Neural progenitor cell (in vitro differentiated cells): Measurements from ENCODE around the gene CETN1. TPM values are rescaled to one million over a fixed set of nuclear protein-coding genes. Genes with fewer than 3 reads are reported as not detected.

ENCODE experiments used
- DNase-seq: peaks from one replicate; pipeline ENCODE4 v3.0.0-alpha.2; 2016; ENCODE audit warnings: low spot score
- H2AFZ ChIP-seq: fragments of 200-600 bp; sonication (generic); replicated peaks from 2 replicates; pipeline ENCODE4 v1.6.1; 2016; ENCODE audit warnings: antibody characterized with exemption
- H3F3A ChIP-seq: fragments of 200-600 bp; sonication (generic); 2 replicates; pipeline ENCODE4 v1.6.1; 2016; ENCODE audit warnings: antibody characterized with exemption, low read depth
- H3K27ac ChIP-seq: fragments of 200-600 bp; sonication (generic); 2 replicates; pipeline ENCODE4 v1.5.1; 2016; ENCODE audit warnings: mild to moderate bottlenecking
- H3K27me3 ChIP-seq: fragments of 200-600 bp; sonication (generic); 2 replicates; pipeline ENCODE4 v1.6.1; 2016; ENCODE audit warnings: mild to moderate bottlenecking, moderate library complexity
- H3K36me3 ChIP-seq: fragments of 200-600 bp; sonication (generic); 2 replicates; pipeline ENCODE4 v1.5.1; 2016
- H3K4me1 ChIP-seq: fragments of 200-600 bp; sonication (generic); 2 replicates; pipeline ENCODE4 v1.6.1; 2016; ENCODE audit warnings: mixed run types
- H3K4me2 ChIP-seq: fragments of 200-600 bp; sonication (generic); 2 replicates; pipeline ENCODE4 v1.6.1; 2016
- H3K4me3 ChIP-seq: fragments of 200-600 bp; sonication (generic); 2 replicates; pipeline ENCODE4 v1.5.1; 2016
- H3K79me2 ChIP-seq: fragments of 200-600 bp; sonication (generic); 2 replicates; pipeline ENCODE4 v1.6.1; 2016; ENCODE audit warnings: low read depth
- H3K9ac ChIP-seq: fragments of 200-600 bp; sonication (generic); 2 replicates; pipeline ENCODE4 v1.6.1; 2016
- H3K9me3 ChIP-seq: fragments of 200-600 bp; sonication (generic); 2 replicates; pipeline ENCODE4 v1.5.1; 2016; ENCODE audit warnings: low read depth
- H4K20me1 ChIP-seq: fragments of 200-600 bp; sonication (generic); 2 replicates; pipeline ENCODE4 v1.6.1; 2016; ENCODE audit warnings: low read depth
- H3K27ac Mint-ChIP-seq: 3 replicates; pipeline ENCODE4 v1.8.0; 2021; ENCODE audit warnings: mixed read lengths
- H3K27me3 Mint-ChIP-seq: 2 replicates; pipeline ENCODE4 v1.8.0; 2022; ENCODE audit warnings: low read depth, mild to moderate bottlenecking, inconsistent platforms, moderate library complexity, mixed read lengths; ENCODE audit not compliant: insufficient read depth
- H3K36me3 Mint-ChIP-seq: 3 replicates; pipeline ENCODE4 v1.8.0; 2021; ENCODE audit warnings: mixed read lengths
- H3K4me1 Mint-ChIP-seq: 3 replicates; pipeline ENCODE4 v1.8.0; 2021; ENCODE audit warnings: mixed read lengths
- H3K4me3 Mint-ChIP-seq: 3 replicates; pipeline ENCODE4 v1.8.0; 2021; ENCODE audit warnings: mild to moderate bottlenecking, moderate library complexity, mixed read lengths
- H3K9me3 Mint-ChIP-seq: 3 replicates; pipeline ENCODE4 v1.8.0; 2020; ENCODE audit warnings: mixed read lengths
- EZH2 ChIP-seq: fragments of 200-600 bp; sonication (generic); IDR thresholded peaks from 2 replicates; pipeline ENCODE4 v1.6.1; 2017; ENCODE audit warnings: antibody characterized with exemption, mild to moderate bottlenecking, moderate library complexity
- EZH2phosphoT487 ChIP-seq: fragments of 200-600 bp; sonication (generic); IDR thresholded peaks from 2 replicates; pipeline ENCODE4 v1.6.1; 2017; ENCODE audit warnings: antibody characterized with exemption
- total RNA-seq: library from RNA; depleted of rRNA; stranded (reverse); fragments of >200 nt; gene quantifications from 2 replicates; pipeline ENCODE4 v1.2.3, GENCODE V29; 2015; ENCODE audit warnings: low replicate concordance
- TF ChIP-seq, protein P1 (sequence below): fragments of 200-600 bp; sonication (generic); IDR thresholded peaks from 2 replicates; pipeline ENCODE4 v1.5.1; 2017; ENCODE audit warnings: antibody characterized with exemption, mild to moderate bottlenecking

Gene CETN1
- total RNA-seq, 1 donor from 2014 or later, result not detected

DNA sequence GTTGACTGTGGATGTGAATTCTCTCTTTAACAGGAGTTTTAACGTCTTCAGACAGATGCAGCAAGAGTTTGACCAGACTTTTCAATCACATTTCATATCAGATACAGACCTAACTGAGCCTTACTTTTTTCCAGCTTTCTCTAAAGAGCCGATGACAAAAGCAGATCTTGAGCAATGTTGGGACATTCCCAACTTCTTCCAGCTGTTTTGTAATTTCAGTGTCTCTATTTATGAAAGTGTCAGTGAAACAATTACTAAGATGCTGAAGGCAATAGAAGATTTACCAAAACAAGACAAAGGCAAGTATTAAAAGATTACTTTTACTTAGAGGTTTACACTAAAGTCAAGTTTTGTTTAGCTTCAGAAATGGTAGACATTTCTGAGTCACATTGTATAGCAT lies 47.1 kb downstream of the CETN1 start:
- Histone ChIP-seq H3K79me2 (no peaks in the 10 kb centered on the region), H3K27ac (no peak overlapping the region), H3K4me1 (no peaks in the 10 kb centered on the region), H4K20me1 (no peaks in the 10 kb centered on the region), H2AFZ (no peak overlapping the region), H3K4me3 (no peak overlapping the region), H3F3A (no peaks in the 10 kb centered on the region), H3K9ac (no peak overlapping the region), H3K36me3 (no peaks in the 10 kb centered on the region), H3K9me3 (no peaks in the 10 kb centered on the region), H3K27me3 (no peaks in the 10 kb centered on the region), H3K4me2 (no peak overlapping the region)
- no peak for DNase-seq
- Mint-ChIP-seq H3K27me3 (peaks cover 4% of the 10 kb centered on the region), H3K4me3 (no peak overlapping the region), H3K9me3 (no peaks in the 10 kb centered on the region), H3K27ac (no peak overlapping the region), H3K4me1 (no peaks in the 10 kb centered on the region), H3K36me3 (no peaks in the 10 kb centered on the region)
- TF ChIP-seq EZH2 (no peak), EZH2phosphoT487 (no peak)
- TF ChIP-seq, protein P1, sequence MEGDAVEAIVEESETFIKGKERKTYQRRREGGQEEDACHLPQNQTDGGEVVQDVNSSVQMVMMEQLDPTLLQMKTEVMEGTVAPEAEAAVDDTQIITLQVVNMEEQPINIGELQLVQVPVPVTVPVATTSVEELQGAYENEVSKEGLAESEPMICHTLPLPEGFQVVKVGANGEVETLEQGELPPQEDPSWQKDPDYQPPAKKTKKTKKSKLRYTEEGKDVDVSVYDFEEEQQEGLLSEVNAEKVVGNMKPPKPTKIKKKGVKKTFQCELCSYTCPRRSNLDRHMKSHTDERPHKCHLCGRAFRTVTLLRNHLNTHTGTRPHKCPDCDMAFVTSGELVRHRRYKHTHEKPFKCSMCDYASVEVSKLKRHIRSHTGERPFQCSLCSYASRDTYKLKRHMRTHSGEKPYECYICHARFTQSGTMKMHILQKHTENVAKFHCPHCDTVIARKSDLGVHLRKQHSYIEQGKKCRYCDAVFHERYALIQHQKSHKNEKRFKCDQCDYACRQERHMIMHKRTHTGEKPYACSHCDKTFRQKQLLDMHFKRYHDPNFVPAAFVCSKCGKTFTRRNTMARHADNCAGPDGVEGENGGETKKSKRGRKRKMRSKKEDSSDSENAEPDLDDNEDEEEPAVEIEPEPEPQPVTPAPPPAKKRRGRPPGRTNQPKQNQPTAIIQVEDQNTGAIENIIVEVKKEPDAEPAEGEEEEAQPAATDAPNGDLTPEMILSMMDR, result no peak

DNA sequence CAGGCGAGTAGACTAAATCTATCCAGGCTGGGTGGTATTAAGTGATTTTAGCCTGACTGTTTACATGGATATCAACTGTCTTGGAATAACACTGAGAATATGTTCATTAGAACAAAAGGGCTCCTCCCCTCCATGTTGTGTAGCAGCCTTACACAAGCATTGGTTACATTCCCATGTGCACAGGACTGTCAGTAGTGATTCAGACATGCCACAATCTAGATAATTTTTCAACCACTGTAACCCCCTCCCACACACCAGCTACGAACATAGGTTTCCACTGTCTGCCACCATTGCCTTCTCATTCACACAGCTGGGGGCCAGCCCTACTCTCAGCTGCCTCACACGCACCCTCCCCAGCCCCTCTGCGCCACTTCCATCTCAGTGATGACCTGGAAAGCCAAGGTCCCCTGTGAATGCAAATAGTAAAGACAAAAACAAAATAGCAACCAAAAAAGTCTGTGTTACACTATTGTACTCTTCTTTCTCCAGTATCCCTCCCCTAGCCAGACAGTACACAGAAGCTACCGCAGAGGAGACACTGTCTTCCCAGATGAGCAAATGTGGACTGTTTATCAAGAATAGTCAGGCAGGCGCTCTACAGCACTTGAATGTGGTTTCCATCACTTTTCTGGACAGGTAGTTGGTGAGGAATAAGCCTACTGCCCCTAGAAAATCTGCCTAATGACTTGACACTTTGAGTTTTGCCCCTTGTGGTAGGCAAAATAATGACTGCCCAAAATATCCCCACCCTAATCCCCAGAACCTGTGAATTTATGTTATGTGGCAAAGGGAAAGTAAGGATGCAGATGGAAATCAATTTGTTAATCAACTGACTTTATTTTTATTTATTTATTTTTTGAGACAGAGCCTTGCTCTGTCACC lies 49.3 kb downstream of the CETN1 start:
- TF ChIP-seq EZH2phosphoT487 (no peak), EZH2 (no peak)
- TF ChIP-seq, protein P1, result peak; percentile 33
- Histone ChIP-seq H3K4me2 (no peak overlapping the region), H3K9me3 (no peaks in the 10 kb centered on the region), H4K20me1 (no peaks in the 10 kb centered on the region), H3K9ac (no peak overlapping the region), H2AFZ (no peak overlapping the region), H3K4me3 (no peak overlapping the region), H3K79me2 (no peaks in the 10 kb centered on the region), H3K4me1 (no peaks in the 10 kb centered on the region), H3K36me3 (no peaks in the 10 kb centered on the region), H3F3A (no peaks in the 10 kb centered on the region), H3K27ac (no peak overlapping the region), H3K27me3 (no peaks in the 10 kb centered on the region)
- Mint-ChIP-seq H3K27ac (no peak overlapping the region), H3K9me3 (no peaks in the 10 kb centered on the region), H3K4me1 (peaks cover 6% of the 10 kb centered on the region), H3K4me3 (no peak overlapping the region), H3K36me3 (no peaks in the 10 kb centered on the region), H3K27me3 (peaks cover 4% of the 10 kb centered on the region)
- DNase-seq, result no peak

DNA sequence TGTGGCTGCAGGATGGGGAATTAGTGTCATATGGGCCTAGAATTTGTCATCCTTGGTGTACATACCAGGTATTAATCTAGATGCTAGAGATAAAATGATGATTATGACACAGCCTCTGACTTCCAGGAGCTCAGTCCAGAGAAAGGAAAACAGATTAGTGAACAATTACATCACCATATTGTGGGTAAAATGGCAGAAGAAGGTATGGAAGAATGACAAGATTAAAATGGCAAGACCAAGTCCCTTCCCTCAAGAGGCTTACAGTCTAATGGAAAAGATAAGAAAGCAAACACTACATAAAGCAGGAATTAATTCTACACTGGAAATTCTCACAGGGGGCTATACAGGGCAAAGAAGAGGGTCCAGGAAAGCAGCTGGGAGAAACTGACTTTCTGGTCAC lies 51.4 kb downstream of the CETN1 start:
- TF ChIP-seq, protein P1, result no peak
- TF ChIP-seq EZH2phosphoT487 (no peak), EZH2 (no peak)
- Histone ChIP-seq H3K4me3 (no peak overlapping the region), H3K27ac (no peak overlapping the region), H3K27me3 (no peaks in the 10 kb centered on the region), H3K9ac (no peak overlapping the region), H2AFZ (no peak overlapping the region), H3K4me2 (no peak overlapping the region), H3K9me3 (no peaks in the 10 kb centered on the region), H4K20me1 (no peaks in the 10 kb centered on the region), H3F3A (peaks cover 2% of the 10 kb centered on the region), H3K4me1 (peaks cover 10% of the 10 kb centered on the region), H3K79me2 (no peaks in the 10 kb centered on the region), H3K36me3 (no peaks in the 10 kb centered on the region)
- no peak overlapping the region for H3K4me3 Mint-ChIP-seq
- H3K9me3 Mint-ChIP-seq, result no peaks in the 10 kb centered on the region
- DNase-seq, result no peak
- no peak overlapping the region for H3K27ac Mint-ChIP-seq
- H3K36me3 Mint-ChIP-seq, result peaks cover 2% of the 10 kb centered on the region
- peaks cover 4% of the 10 kb centered on the region for H3K27me3 Mint-ChIP-seq
- H3K4me1 Mint-ChIP-seq, result peaks cover 12% of the 10 kb centered on the region

Other genes starting within 250 kb of the CETN1 start
- gene COLEC12, start 79.7 kb upstream of the CETN1 start, total RNA-seq, result 2.0 and 2.1 TPM in 2 replicates
- 1.1 TPM in 1 of 2 replicates, not detected in the other for gene CLUL1, start 16.6 kb downstream of the CETN1 start, total RNA-seq
- gene TYMS, start 77.3 kb downstream of the CETN1 start, total RNA-seq, result 60.3 and 86.9 TPM in 2 replicates
- 20.2 and 29.7 TPM in 2 replicates for gene ENOSF1, start 132.2 kb downstream of the CETN1 start, total RNA-seq
- 190 and 209 TPM in 2 replicates for gene YES1, start 231.9 kb downstream of the CETN1 start, total RNA-seq